Glomerular endothelial cell (primary cell): ENCODE measurements around the gene ALOX5AP. TPM values are rescaled to one million over a fixed set of nuclear protein-coding genes. Genes with fewer than 3 reads are reported as not detected.
A peak's percentile ranks its signal among the peaks of the same experiment; 100 is the strongest.
"Not testable (repeated sequence)": the region's sequence is repeated elsewhere in the genome, so short reads cannot be mapped to it uniquely, and the experiment has no call there.

Experiments used
- DNase-seq: peaks from one replicate; pipeline ENCODE4 v3.0.0-alpha.2; 2011; ENCODE audit warnings: low read depth, low spot score; ENCODE audit errors: extremely low read depth
- total RNA-seq: library from RNA; depleted of rRNA; stranded (reverse); fragments of >200 nt; gene quantifications from 2 replicates; pipeline ENCODE4 v1.2.3, GENCODE V29; 2015

Gene ALOX5AP
- total RNA-seq, 1 donor from 2014 or later, result 0.29 TPM

- no peak for DNase-seq
Observed at GRCh38 chr13:30737511-30738337, 2.4 kb downstream of the ALOX5AP start.

DNA sequence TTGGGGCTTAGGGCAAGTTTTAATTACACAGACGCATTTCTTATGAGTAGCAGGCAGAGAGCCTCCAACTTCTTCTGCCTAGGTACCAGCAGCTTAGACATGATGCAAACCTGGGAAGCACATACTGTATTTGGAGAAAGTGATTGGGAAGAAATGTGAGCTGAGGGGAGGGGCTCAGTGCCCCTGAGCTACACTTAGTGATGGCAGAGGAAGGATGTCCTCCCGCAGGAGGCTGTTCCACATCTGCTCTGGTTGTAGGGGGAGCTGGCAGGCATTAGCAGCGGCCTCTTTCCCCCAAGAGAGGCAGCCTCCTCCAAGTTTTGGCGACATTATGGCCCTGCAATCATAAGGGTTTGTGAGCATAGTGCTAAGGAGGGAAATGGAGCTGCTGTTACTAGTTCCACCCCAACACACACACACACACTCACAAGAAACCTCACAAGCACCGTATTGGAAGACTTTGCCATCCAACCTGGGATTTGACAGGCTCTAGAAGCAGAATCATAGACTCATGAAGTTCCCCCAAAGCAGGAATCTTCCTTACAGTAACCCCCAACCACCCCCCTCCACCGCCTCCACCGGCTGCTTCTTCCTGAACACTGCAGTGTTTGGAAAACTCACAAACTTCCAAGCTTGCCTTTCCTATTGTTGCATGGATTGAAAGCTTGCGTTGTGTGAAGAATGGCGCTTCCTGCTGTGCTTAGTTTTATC lies 3.3 kb downstream of the ALOX5AP start:
- DNase-seq, result no peak

DNA sequence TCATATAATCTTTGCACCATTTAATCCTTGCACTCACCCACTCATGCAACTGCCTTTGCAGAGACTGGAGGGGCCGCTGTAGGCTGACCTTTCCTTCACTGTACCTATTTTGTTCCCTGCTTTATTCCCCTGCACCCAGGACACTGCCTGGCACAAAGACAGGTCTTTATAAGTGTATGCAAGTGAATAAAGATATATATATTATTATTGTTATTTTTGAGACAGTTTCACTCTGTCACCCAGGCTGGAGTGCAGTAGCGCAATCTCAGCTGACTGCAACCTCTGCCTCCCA lies 3.8 kb downstream of the ALOX5AP start:
- no peak for DNase-seq

GRCh38 chr13:30739761-30740642 lies 4.7 kb downstream of the ALOX5AP start:
- no peak for DNase-seq

DNA sequence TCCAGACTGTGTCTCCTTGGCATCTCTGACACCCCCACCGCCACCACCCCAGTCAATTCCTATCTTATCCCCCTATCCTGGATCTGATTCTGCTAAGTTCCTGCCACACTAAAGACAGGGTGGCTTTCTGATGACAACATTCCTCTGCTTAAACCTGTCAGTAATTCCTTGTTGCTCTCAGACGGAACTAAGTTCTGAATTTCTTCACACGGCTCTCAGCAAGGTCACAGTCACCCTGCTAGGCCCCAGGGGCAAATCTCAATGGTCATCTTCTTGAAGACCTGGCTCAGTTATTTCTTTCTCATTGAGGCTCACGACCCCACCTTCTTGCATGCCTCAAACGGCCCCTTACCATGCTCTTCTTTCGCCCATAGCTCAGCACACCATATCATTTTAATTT lies 7.6 kb downstream of the ALOX5AP start:
- no peak for DNase-seq

DNA sequence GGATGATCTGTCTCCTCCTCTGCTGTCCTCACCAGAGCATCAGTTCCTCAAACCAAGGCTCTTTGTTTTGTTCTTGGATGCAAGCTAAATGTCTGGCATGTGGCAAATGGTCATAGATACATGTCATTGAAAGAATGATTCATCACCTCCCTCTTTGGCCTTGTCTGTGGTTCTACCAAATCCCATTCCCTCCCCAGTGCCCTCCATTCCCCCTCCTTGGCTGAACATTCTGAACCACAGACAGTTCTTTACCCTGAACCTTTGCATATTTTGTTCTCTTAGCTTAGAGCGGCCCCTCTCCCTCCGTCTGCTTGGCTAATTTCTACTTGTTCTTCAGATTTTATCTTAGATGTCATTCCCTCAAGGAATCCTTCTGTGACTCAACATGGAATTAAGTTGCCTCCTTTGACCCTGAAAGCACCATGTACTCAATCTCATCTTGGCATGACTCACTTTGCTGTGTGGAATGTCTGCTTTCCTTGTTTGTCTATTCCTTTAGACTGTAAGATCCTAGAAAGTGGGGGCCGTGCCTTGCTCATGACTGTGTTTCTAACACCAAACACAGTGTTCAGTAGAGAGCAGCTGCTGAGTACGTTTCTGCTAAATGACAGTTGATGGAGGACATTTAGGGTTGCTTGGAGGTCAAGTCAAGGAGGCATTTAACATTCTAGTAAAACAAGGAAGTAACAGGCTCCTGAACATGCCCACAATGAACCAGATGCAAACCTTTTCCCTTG lies 8.1 kb downstream of the ALOX5AP start:
- DNase-seq, result peak; percentile 81

DNA sequence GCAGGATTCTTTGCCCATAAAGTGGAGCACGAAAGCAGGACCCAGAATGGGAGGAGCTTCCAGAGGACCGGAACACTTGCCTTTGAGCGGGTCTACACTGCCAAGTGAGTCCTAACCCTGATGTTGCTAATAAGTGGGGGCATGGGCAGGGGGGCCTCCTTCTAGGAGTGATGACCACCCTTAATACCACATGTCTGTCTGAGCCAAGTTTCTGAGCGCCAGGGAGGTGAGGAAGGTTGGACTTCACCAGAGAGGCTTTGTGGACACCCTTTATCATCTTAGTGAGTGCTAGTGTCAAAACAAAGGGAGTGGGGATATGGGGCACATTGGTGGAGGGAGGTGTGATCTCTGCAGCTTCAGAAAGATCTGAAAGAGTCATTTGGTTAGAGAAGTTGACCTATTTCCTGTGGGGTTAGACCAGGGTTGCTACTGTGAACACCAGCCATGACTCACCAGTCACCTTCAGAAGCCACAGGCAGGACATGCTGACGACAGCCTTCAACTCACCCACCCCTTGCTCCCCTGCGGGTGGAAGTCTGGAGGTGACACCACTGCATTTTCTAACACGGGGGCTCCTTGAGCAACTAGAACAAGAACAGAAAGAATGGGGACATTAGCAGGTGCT lies 8.8 kb downstream of the ALOX5AP start:
- no peak for DNase-seq

- no peak for DNase-seq
Observed at GRCh38 chr13:30744681-30745077, 9.3 kb downstream of the ALOX5AP start.

GRCh38 chr13:30745906-30746686 lies 10.8 kb downstream of the ALOX5AP start:
- no peak for DNase-seq

DNA sequence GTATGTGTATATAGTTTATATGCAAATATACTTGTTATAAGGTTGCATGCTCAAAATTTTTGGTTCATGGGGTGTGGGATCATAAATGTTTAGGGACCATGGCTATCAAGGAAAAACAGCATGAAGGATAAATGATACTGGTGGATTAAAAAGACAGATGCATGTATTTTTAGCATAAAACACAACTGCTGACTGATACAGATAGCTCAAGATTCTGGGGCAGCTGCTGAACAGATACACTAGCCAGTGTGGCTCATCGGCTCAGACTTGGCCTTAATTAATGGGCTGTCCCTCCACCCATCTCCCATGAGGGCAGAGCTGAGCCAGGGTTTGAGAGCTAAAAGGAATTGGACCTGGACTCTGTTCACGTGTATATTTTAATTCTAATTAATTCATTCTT lies 11.4 kb downstream of the ALOX5AP start:
- DNase-seq, result no peak

DNA sequence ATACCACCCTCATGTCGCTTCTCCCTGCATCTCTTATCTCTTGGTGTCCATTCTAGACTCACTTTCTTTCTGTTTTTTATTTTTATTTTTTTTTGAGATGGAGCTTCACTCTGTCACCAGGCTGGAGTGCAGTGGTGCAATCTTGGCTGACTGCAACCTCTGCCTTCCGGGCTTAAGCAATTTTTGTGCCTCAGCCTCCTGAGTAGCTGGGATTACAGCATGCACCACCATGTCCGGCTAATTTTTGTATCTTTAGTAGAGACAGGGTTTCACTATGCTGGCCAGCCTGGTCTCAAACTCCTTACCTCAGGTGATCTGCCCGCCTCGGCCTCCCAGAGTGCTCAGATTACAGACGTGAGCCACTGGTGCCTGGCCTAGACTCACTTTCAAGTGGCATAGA lies 12.5 kb downstream of the ALOX5AP start:
- DNase-seq, result not testable (repeated sequence)

- no peak for DNase-seq
Observed at GRCh38 chr13:30748717-30749116, 13.4 kb downstream of the ALOX5AP start.

GRCh38 chr13:30750036-30750435 lies 14.7 kb downstream of the ALOX5AP start:
- DNase-seq, result no peak

- DNase-seq, result no peak
Observed at GRCh38 chr13:30751183-30751933, 16.0 kb downstream of the ALOX5AP start.

GRCh38 chr13:30752201-30752797 lies 17.0 kb downstream of the ALOX5AP start:
- no peak for DNase-seq

DNA sequence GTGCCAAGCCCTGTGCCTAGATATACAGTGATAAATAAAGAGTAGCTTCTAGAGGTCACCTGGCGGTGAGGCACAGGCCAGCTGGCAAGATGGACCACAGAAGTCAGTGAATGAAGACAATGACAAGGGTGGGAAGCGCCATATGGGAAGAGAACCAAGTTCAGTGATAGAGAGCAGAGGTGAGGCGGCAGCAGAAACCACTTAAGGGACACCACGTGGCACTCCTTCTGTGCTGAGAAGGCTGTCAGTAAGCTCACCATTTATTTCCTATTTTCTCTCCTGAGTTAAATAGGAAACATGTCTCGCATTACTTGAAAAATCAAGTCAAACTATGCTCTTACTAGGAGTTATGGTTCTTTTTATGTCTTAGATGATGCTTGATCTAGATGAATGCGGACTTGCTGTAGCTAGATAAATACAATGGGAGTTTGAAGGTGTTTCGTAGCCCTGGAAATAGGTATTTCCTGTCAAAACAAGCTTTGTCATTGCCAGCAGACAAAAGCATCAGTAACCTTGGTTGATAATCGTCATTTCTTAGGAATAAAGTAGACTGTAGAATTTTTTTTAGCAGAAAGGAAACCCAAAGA lies 17.8 kb downstream of the ALOX5AP start:
- no peak for DNase-seq

- no peak for DNase-seq
Observed at GRCh38 chr13:30755678-30756077, 20.3 kb downstream of the ALOX5AP start.
